ENCODE measurements around the gene GNB1L. TPM values are rescaled to one million over a fixed set of nuclear protein-coding genes. Genes with fewer than 3 reads are reported as not detected.

GNB1L gene
- polyA plus RNA-seq, 1 donor from 2014 or later = 16.5 TPM

GRCh38 chr22:19770349-19771220 lies 84.1 kb downstream of the GNB1L start:
- Histone ChIP-seq H3K36me3 (ENCODE audit: insufficient read depth, low read length) (no peaks in the 10 kb centered on the region), H3K4me2 (ENCODE audit: low read length) (no peak overlapping the region), H3K9me2 (ENCODE audit: insufficient read depth, low read length) (no peaks in the 10 kb centered on the region), H3K79me2 (replicated peaks; ENCODE audit: insufficient read depth, low read length) (no peaks in the 10 kb centered on the region), H3K27ac (ENCODE audit: low read length) (no peak overlapping the region), H3K9ac (ENCODE audit: low read length) (no peak overlapping the region), H2AFZ (ENCODE audit: low read depth, low read length) (no peak overlapping the region), H4K20me1 (ENCODE audit: insufficient read depth) (no peaks in the 10 kb centered on the region), H3K27me3 (ENCODE audit: insufficient read depth, low read depth, low read length) (peaks cover 58% of the 10 kb centered on the region), H3F3A (ENCODE audit: insufficient read depth, low read length, poor library complexity, severe bottlenecking) (no peaks in the 10 kb centered on the region), H3K9me3 (ENCODE audit: low read length) (no peaks in the 10 kb centered on the region), H3K4me3 (ENCODE audit: low read length) (no peak overlapping the region)
- TF ChIP-seq SMC3 (conservative IDR thresholded peaks at IDR 0.05; ENCODE audit: poor library complexity) = no peak
- TF ChIP-seq EZH2 (IDR thresholded peaks at IDR 0.05; ENCODE audit: borderline replicate concordance, insufficient read depth, low read length, poor library complexity, severe bottlenecking) = no peak
- no peak for TF ChIP-seq MXI1 (conservative IDR thresholded peaks at IDR 0.05; ENCODE audit: poor library complexity, severe bottlenecking)
- no peak for TF ChIP-seq TAF1 (IDR thresholded peaks at IDR 0.05; ENCODE audit: low read depth)
- TF ChIP-seq RAD21 (conservative IDR thresholded peaks at IDR 0.05) = no peak
- no peak for TF ChIP-seq REST (IDR thresholded peaks at IDR 0.05; ENCODE audit: borderline replicate concordance)
- no peak for TF ChIP-seq EP300 (conservative IDR thresholded peaks at IDR 0.05; ENCODE audit: poor library complexity, severe bottlenecking)
- no peak for TF ChIP-seq CTCF (IDR thresholded peaks at IDR 0.05; ENCODE audit: poor library complexity, severe bottlenecking)
- no peak for TF ChIP-seq POLR2AphosphoS5 (IDR thresholded peaks at IDR 0.05)

GRCh38 chr22:19769393-19769715 lies 85.3 kb downstream of the GNB1L start:
- Histone ChIP-seq H3K79me2 (replicated peaks; ENCODE audit: insufficient read depth, low read length) (no peaks in the 10 kb centered on the region), H3K9ac (ENCODE audit: low read length) (no peak overlapping the region), H4K20me1 (ENCODE audit: insufficient read depth) (no peaks in the 10 kb centered on the region), H3K4me2 (ENCODE audit: low read length) (no peak overlapping the region), H3K9me2 (ENCODE audit: insufficient read depth, low read length) (no peaks in the 10 kb centered on the region), H3F3A (ENCODE audit: insufficient read depth, low read length, poor library complexity, severe bottlenecking) (no peaks in the 10 kb centered on the region), H2AFZ (ENCODE audit: low read depth, low read length) (no peak overlapping the region), H3K9me3 (ENCODE audit: low read length) (no peaks in the 10 kb centered on the region), H3K36me3 (ENCODE audit: insufficient read depth, low read length) (no peaks in the 10 kb centered on the region), H3K27me3 (ENCODE audit: insufficient read depth, low read depth, low read length) (peaks cover 70% of the 10 kb centered on the region), H3K4me3 (ENCODE audit: low read length) (no peak overlapping the region), H3K27ac (ENCODE audit: low read length) (no peak overlapping the region)
- no peak for TF ChIP-seq MXI1 (conservative IDR thresholded peaks at IDR 0.05; ENCODE audit: poor library complexity, severe bottlenecking)
- no peak for TF ChIP-seq RAD21 (conservative IDR thresholded peaks at IDR 0.05)
- no peak for TF ChIP-seq EP300 (conservative IDR thresholded peaks at IDR 0.05; ENCODE audit: poor library complexity, severe bottlenecking)
- no peak for TF ChIP-seq CTCF (IDR thresholded peaks at IDR 0.05; ENCODE audit: poor library complexity, severe bottlenecking)
- TF ChIP-seq REST (IDR thresholded peaks at IDR 0.05; ENCODE audit: borderline replicate concordance) = no peak
- no peak for TF ChIP-seq SMC3 (conservative IDR thresholded peaks at IDR 0.05; ENCODE audit: poor library complexity)
